Pancreas (tissue), 10 donors: ENCODE results near the gene HOXD3. TPM values are rescaled to one million over a fixed set of nuclear protein-coding genes. Genes with fewer than 3 reads are reported as not detected.

Experiments used
- ATAC-seq, 4 donors: fragments of 200-7000 bp; cut with Tn5 transposase; one replicate each; pipeline versions ENCODE4 v1.8.0 to v1.9.1; 2020; ENCODE audit warnings: mild to moderate bottlenecking in 4 of 4, moderate library complexity in 4 of 4
- DNase-seq, 6 donors: peaks; one replicate each; pipeline ENCODE4 v3.0.0-alpha.2; 2020
- FAIRE-seq: peaks from 2 replicates; lab custom pipeline; 2012; peaks lifted over from hg19 to GRCh38; lab: Jason Lieb, UNC
- H3K27ac ChIP-seq, 4 donors: fragments of 200-600 bp; sonication (generic); 1 replicate in 3 of 4; 2 replicates in 1 of 4; pipeline versions ENCODE4 v1.5.0 to v1.8.0; 2020
- H3K27me3 ChIP-seq, 4 donors: fragments of 200-600 bp; one replicate each; pipeline ENCODE4 v1.8.0; 2021
- H3K36me3 ChIP-seq, 3 donors: fragments of 200-600 bp; sonication (generic) in 1 of 3; one replicate each; pipeline versions ENCODE4 v1.5.0 to v1.8.0; 2020 to 2021
- H3K4me1 ChIP-seq, 3 donors: fragments of 200-600 bp; one replicate each; pipeline ENCODE4 v1.8.0; 2021
- H3K4me3 ChIP-seq, 4 donors: fragments of 200-600 bp; sonication (generic) in 2 of 4; one replicate each; pipeline versions ENCODE4 v1.5.0 to v1.8.0; 2020 to 2021
- H3K9me3 ChIP-seq, 4 donors: fragments of 200-600 bp; one replicate each; pipeline ENCODE4 v1.8.0; 2021
- WGBS, 2 donors: extraction: QIAGEN DNeasy Blood & Tissue Kit; methylation state at CpG; one replicate each; pipeline ENCODE4 v1.1.7; 2013; 5-methylcytosine and 5-hydroxymethylcytosine counted together
- intact Hi-C, 3 donors: fragments of 100-400 bp; cut with DNase I; formaldehyde crosslinking; loops; one replicate each; pipeline versions ENCODE4 v1.11.1 to v1.14.2; 2022
- polyA plus RNA-seq, 2 donors: library from polyadenylated mRNA; stranded (reverse); fragments of 200-250 nt; gene quantifications; one replicate each; pipeline ENCODE4 v1.2.3, GENCODE V29; 2013
- total RNA-seq, 6 donors: library from RNA; stranded (reverse); fragmentation: NEBNext Ultra II Directional in 4 of 6; extraction: Animal tissue kit (Norgen Biotek cat#: 25700) in 4 of 6; gene quantifications; one replicate each; pipeline versions ENCODE4 v1.2.1 to v1.2.4, GENCODE V29; 2021 to 2023
- TF ChIP-seq, protein P1 (sequence below), 4 donors: fragments of 200-600 bp; sonication (generic) in 3 of 4; IDR thresholded peaks; one replicate each; pipeline versions ENCODE4 v1.5.0 to v1.8.0; 2021; ENCODE audit warnings: antibody characterized with exemption in 4 of 4
- donor health status: healthy with polysubstance abuse.
- donor health status: DM: no; HTN: no; CAD: no; lungs with moderate emphysema.
- donor health status: DM: no; HTN: no; CAD: no.
- donor health status: control.
- donor health status: control.
- donor health status: Bipolar disorder and iron deficiency.
- donor health status: DM: yes; HTN: yes; CAD: no.
- donor health status: DM: no; HTN: no; CAD: no.
- donor health status: DM: no; HTN: no; CAD: no.
- donor health status: DM: yes; HTN: yes; CAD: no.

The HOXD3 gene
- total and polyA plus RNA-seq, 8 donors: 0.19 to 0.68 (median 0.25) TPM; not detected in 1

DNA sequence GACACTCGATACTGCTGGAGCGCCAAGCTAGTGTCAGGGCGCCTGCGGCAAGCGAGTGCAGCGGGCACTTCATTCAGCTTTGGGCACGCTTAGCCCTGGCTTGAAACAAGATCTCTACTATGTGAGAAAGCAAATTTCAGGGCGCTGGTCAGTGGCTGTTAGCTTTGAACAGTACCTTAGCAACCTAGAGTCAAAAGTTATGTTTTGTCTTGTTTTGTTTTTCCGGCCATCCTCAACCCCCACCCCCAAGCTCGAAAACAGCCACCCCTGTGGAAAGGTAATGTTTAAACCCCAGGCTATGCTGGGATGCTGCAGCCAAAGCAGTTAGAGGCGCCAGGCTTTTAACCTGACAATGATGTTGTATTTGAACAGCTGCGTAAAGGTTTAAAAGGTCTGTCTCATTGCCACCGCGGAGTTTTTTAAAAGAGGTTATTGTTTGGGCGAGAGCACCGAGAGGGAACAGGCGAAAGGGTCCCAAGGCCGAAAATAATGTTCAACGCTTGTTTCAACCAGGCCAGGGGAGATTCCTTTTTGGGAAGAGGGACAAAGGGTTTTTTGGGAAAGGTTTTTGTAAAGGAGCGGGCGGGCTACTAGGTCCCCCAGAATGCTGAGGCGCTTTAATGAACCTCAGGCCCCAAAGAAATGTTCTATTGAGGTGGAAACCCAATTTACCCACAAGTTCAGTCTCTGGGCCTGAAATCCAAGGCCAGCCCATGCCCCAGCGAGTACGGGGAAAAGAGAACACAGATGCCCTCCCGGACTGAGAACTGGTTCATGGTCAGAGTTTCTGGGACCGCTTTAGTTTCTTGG lies 42.8 kb upstream of the HOXD3 start:
- DNase-seq (no peak), FAIRE-seq (no peak), ATAC-seq (no peak)
- 9 to 10% methylated on average over 26 of the region's 26 CpGs for WGBS, 2 donors
- intact Hi-C loops: no loop called here
- no peaks in the 10 kb centered on the region for H3K4me1 ChIP-seq
- H3K4me3 ChIP-seq: no peak overlapping the region
- H3K36me3 ChIP-seq: no peaks in the 10 kb centered on the region
- TF ChIP-seq, protein P1, sequence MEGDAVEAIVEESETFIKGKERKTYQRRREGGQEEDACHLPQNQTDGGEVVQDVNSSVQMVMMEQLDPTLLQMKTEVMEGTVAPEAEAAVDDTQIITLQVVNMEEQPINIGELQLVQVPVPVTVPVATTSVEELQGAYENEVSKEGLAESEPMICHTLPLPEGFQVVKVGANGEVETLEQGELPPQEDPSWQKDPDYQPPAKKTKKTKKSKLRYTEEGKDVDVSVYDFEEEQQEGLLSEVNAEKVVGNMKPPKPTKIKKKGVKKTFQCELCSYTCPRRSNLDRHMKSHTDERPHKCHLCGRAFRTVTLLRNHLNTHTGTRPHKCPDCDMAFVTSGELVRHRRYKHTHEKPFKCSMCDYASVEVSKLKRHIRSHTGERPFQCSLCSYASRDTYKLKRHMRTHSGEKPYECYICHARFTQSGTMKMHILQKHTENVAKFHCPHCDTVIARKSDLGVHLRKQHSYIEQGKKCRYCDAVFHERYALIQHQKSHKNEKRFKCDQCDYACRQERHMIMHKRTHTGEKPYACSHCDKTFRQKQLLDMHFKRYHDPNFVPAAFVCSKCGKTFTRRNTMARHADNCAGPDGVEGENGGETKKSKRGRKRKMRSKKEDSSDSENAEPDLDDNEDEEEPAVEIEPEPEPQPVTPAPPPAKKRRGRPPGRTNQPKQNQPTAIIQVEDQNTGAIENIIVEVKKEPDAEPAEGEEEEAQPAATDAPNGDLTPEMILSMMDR (IDR thresholded peaks at IDR 0.05): no peak
- H3K27ac ChIP-seq: no peak overlapping the region
- H3K27me3 ChIP-seq: peaks cover 8 to 95% (median 36%) of the 10 kb centered on the region in 4 donors
- no peaks in the 10 kb centered on the region for H3K9me3 ChIP-seq

DNA sequence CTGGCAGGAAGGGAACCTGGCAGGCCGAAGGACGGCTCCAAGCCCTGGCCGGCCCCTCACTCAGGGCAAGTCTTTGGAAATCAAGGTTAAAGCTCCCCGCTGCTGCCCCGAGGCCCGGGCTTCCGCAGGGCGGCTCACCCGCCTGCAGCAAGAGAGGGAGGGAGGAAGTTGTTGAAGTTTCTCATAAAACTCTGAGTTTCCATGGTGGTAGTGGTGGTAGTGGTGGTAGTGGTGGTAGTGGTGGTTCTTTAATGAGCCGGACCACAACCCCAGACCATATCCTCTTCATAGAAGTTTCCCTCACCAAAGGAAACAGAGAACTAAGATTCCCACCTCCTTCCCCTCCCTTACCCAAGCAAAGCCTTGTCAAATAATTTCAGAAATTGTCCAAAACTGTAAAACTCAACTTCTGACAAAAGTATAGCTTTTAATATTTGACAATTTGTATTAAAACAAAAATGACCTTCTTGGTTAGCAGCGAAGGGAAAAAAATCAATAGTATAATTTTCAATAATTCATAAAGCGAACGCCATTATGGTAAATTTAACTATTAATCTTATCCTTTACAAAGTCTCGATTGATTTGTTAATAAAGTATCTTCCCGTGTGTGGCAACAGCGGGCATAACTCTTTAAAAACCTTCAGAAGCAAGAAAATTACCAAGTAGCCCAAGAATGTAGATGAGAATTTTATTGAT lies 42.0 kb upstream of the HOXD3 start:
- no peaks in the 10 kb centered on the region for H3K4me1 ChIP-seq
- TF ChIP-seq, protein P1 (IDR thresholded peaks at IDR 0.05): no peak
- H3K36me3 ChIP-seq: no peaks in the 10 kb centered on the region
- FAIRE-seq (no peak), ATAC-seq (no peak), DNase-seq (no peak)
- no peaks in the 10 kb centered on the region for H3K9me3 ChIP-seq
- H3K27ac ChIP-seq: no peak overlapping the region
- H3K4me3 ChIP-seq: no peak overlapping the region
- intact Hi-C loops: no loop called here
- H3K27me3 ChIP-seq: peaks cover 8 to 95% (median 39%) of the 10 kb centered on the region in 4 donors
- WGBS, 2 donors: 16 to 18% methylated on average over 16 of the region's 16 CpGs

DNA sequence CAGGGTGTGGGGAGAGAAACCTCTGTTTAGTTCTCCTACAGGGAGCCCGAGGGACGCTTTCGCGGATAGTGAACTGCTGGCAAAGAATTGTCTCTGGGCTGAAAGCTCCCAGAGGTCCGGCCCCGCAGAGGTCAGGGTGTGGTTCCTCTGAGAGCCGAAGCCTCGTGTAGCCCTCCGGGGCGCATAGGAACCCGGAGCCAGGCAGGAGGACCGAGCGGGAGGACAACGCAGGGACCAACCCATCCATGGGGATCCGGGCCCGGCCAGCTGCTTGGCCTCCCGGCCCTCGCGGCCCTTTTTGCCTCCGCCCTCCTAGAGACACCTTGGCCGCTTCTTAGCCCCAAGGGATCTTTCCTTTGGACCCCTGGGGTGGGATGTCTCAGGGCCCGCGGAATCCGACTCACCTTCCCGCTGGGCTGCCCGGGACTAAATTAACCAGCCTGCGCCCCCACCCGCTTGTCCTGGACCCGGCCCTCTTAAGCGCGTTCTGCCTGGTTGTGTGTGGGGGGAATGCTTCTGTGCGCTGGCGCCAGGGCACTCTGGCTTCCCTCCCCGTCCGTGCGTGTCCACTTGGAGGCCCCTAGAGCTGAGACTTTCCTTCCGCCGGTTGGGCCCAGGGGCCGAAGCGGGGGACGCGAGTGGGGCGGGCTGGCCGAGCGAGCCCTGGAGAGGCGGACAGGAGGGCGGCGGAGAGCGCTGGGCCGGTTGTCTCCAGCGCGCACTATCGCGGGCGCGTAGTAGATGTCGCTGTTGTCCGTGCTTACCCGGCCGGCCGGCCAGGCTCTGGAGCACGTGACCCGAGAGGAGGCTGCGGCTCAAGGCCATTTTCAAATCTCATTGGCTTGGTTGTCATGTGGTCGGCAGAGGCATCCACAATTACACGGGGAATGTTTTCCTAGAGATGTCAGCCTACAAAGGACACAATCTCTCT lies 41.0 kb upstream of the HOXD3 start, which contains the start of gene HOXD10:
HOXD10 (plus strand) TSS at position 896 of the 931 bp plus-strand sequence. CDS start 56 bp downstream, outside the sequence.
- Histone ChIP-seq H3K4me1 (no peaks in the 10 kb centered on the region), H3K27ac (no peak within 1 kb of the TSS), H3K4me3 (no peak within 1 kb of the TSS), H3K27me3 (peaks cover 2 to 95% (median 32%) of the 10 kb centered on the region in 4 donors), H3K9me3 (no peaks in the 10 kb centered on the region), H3K36me3 (no peaks in the 10 kb centered on the region)
- no peak for DNase-seq
- peak in 3 of 4 donors; percentile 35 to 43 (median 39) for ATAC-seq
- no peak for FAIRE-seq
- WGBS, 2 donors: 7 to 8% methylated on average over 58 to 66 of the region's 66 CpGs
- intact Hi-C loops: no loop called here
- TF ChIP-seq, protein P1 (IDR thresholded peaks at IDR 0.05): no peak

DNA sequence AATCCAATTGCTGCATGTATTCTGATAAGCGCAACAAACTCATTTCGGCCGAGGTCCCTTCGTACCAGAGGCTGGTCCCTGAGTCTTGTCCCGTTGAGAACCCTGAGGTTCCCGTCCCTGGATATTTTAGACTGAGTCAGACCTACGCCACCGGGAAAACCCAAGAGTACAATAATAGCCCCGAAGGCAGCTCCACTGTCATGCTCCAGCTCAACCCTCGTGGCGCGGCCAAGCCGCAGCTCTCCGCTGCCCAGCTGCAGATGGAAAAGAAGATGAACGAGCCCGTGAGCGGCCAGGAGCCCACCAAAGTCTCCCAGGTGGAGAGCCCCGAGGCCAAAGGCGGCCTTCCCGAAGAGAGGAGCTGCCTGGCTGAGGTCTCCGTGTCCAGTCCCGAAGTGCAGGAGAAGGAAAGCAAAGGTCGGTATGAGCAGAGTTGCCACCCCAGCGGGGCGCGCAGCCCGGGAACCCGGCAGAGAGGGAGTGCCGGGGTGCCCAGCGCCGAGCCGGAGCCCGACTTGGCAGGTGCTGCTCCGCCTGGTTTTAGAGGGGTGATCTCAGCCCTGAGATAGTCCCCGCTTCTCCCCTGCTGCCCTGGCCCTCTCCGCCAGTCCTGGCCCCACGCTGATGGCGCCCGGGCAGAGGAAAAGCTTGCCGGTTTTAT lies 39.8 kb upstream of the HOXD3 start:
- intact Hi-C loops: no loop called here
- no peak for ATAC-seq
- Histone ChIP-seq H3K4me3 (no peak overlapping the region), H3K4me1 (peaks cover 0 to 1% (median 0%) of the 10 kb centered on the region in 3 donors), H3K36me3 (no peaks in the 10 kb centered on the region), H3K27me3 (peaks cover 0 to 96% (median 38%) of the 10 kb centered on the region in 4 donors), H3K9me3 (no peaks in the 10 kb centered on the region), H3K27ac (no peak overlapping the region)
- TF ChIP-seq, protein P1 (IDR thresholded peaks at IDR 0.05): no peak
- no peak for DNase-seq
- 13 to 19% methylated on average over 36 to 40 of the region's 40 CpGs for WGBS, 2 donors
- no peak for FAIRE-seq
